ENCODE measurements around the gene TXNRD1. TPM values are rescaled to one million over a fixed set of nuclear protein-coding genes. Genes with fewer than 3 reads are reported as not detected.

The TXNRD1 gene
- total RNA-seq, 1 donor: 502 TPM

DNA sequence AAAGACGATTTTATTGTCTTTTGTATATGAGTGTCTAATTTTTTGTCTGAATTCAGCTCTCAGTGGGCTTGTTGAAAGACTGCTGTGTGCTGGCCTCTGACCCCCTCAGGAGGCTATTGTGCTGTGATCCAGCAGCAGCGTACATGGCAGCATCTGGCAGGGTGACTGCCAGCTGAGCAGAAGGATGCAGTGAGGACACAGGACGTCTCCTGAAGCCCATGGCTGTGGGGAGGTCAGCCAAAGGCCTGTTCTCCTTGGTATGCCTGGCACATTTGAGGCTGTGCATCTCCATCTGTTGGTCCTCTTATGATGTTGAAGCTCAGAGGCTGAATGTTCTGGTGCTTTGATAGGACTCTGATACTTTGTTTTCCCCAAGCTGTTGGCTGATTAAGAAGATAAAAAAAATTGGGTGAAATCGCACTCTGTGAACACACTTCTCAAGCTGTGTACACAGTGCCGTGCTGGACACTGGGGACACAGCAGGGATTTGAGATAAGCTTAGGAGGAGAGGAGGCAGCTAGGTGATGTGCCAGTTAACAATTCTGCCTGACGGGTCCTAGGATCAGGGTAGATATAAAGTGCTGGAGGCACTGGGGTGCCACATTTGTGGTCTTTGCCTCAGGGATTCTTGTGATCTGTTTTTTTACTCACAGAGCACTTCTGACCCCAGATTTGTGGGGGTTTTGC, 125.5 kb downstream of the TXNRD1 start:
- no peaks in the 10 kb centered on the region for H3K27me3 ChIP-seq (ENCODE audit: insufficient read depth, low read length)
- no peak overlapping the region for H2AFZ ChIP-seq (ENCODE audit: low read length)
- H3K4me2 ChIP-seq (ENCODE audit: insufficient read depth, low read length): no peak overlapping the region
- peaks cover 59% of the 10 kb centered on the region for H4K20me1 ChIP-seq (ENCODE audit: insufficient read depth, low read length)
- peaks cover 25% of the 10 kb centered on the region for H3K4me1 ChIP-seq (ENCODE audit: insufficient read depth, low read length)
- no peak for DNase-seq (ENCODE audit: insufficient read length, low spot score, missing footprints)
- H3K27ac ChIP-seq (ENCODE audit: low read depth, low read length): no peak overlapping the region
- no peaks in the 10 kb centered on the region for H3K9me3 ChIP-seq (ENCODE audit: low read depth, low read length)
- no peak overlapping the region for H3K4me3 ChIP-seq (ENCODE audit: insufficient read depth, low read length)
- H3K36me3 ChIP-seq (ENCODE audit: insufficient read depth, low read length): peaks cover 89% of the 10 kb centered on the region
- no peak for TF ChIP-seq CTCF (IDR thresholded peaks at IDR 0.05; ENCODE audit: extremely low read depth, low read depth, low read length)
- peaks cover 48% of the 10 kb centered on the region for H3K79me2 ChIP-seq (ENCODE audit: insufficient read depth, low read length)

- Histone ChIP-seq H3K27ac (ENCODE audit: low read depth, low read length) (no peak overlapping the region), H3K79me2 (ENCODE audit: insufficient read depth, low read length) (peaks cover 42% of the 10 kb centered on the region), H4K20me1 (ENCODE audit: insufficient read depth, low read length) (peaks cover 62% of the 10 kb centered on the region), H2AFZ (ENCODE audit: low read length) (no peak overlapping the region), H3K36me3 (ENCODE audit: insufficient read depth, low read length) (peaks cover 89% of the 10 kb centered on the region), H3K4me1 (ENCODE audit: insufficient read depth, low read length) (peaks cover 25% of the 10 kb centered on the region), H3K4me3 (ENCODE audit: insufficient read depth, low read length) (no peak overlapping the region), H3K4me2 (ENCODE audit: insufficient read depth, low read length) (no peak overlapping the region), H3K9me3 (ENCODE audit: low read depth, low read length) (no peaks in the 10 kb centered on the region), H3K27me3 (ENCODE audit: insufficient read depth, low read length) (no peaks in the 10 kb centered on the region)
- TF ChIP-seq CTCF (IDR thresholded peaks at IDR 0.05; ENCODE audit: extremely low read depth, low read depth, low read length): no peak
- no peak for DNase-seq (ENCODE audit: insufficient read length, low spot score, missing footprints)
Observed at GRCh38 chr12:104342147-104342546, 126.6 kb downstream of the TXNRD1 start.

- Histone ChIP-seq H3K4me3 (ENCODE audit: insufficient read depth, low read length) (no peak overlapping the region), H3K79me2 (ENCODE audit: insufficient read depth, low read length) (peaks cover 43% of the 10 kb centered on the region), H3K27me3 (ENCODE audit: insufficient read depth, low read length) (no peaks in the 10 kb centered on the region), H3K27ac (ENCODE audit: low read depth, low read length) (no peak overlapping the region), H2AFZ (ENCODE audit: low read length) (no peak overlapping the region), H4K20me1 (ENCODE audit: insufficient read depth, low read length) (peaks cover 66% of the 10 kb centered on the region), H3K9me3 (ENCODE audit: low read depth, low read length) (no peaks in the 10 kb centered on the region), H3K36me3 (ENCODE audit: insufficient read depth, low read length) (peaks cover 89% of the 10 kb centered on the region), H3K4me1 (ENCODE audit: insufficient read depth, low read length) (peaks cover 25% of the 10 kb centered on the region), H3K4me2 (ENCODE audit: insufficient read depth, low read length) (no peak overlapping the region)
- no peak for TF ChIP-seq CTCF (IDR thresholded peaks at IDR 0.05; ENCODE audit: extremely low read depth, low read depth, low read length)
- DNase-seq (ENCODE audit: insufficient read length, low spot score, missing footprints): no peak
Observed at GRCh38 chr12:104342635-104343249, 127.2 kb downstream of the TXNRD1 start.

GRCh38 chr12:104344682-104345081, 129.1 kb downstream of the TXNRD1 start:
- H3K36me3 ChIP-seq (ENCODE audit: insufficient read depth, low read length): peaks cover 93% of the 10 kb centered on the region
- no peak overlapping the region for H3K4me3 ChIP-seq (ENCODE audit: insufficient read depth, low read length)
- H3K27ac ChIP-seq (ENCODE audit: low read depth, low read length): peak overlapping the region; percentile 38
- DNase-seq (ENCODE audit: insufficient read length, low spot score, missing footprints): no peak
- H3K27me3 ChIP-seq (ENCODE audit: insufficient read depth, low read length): no peaks in the 10 kb centered on the region
- H3K4me2 ChIP-seq (ENCODE audit: insufficient read depth, low read length): no peak overlapping the region
- no peak for TF ChIP-seq CTCF (IDR thresholded peaks at IDR 0.05; ENCODE audit: extremely low read depth, low read depth, low read length)
- no peak overlapping the region for H2AFZ ChIP-seq (ENCODE audit: low read length)
- peaks cover 17% of the 10 kb centered on the region for H3K4me1 ChIP-seq (ENCODE audit: insufficient read depth, low read length)
- H4K20me1 ChIP-seq (ENCODE audit: insufficient read depth, low read length): peaks cover 71% of the 10 kb centered on the region
- H3K9me3 ChIP-seq (ENCODE audit: low read depth, low read length): no peaks in the 10 kb centered on the region
- peaks cover 47% of the 10 kb centered on the region for H3K79me2 ChIP-seq (ENCODE audit: insufficient read depth, low read length)

Data from osteoblast (primary cell).